Keratinocyte (primary cell): ENCODE measurements around the gene SEPHS1. TPM values are rescaled to one million over a fixed set of nuclear protein-coding genes. Genes with fewer than 3 reads are reported as not detected.

Source experiments
- DNase-seq: peaks from one replicate; pipeline ENCODE4 v3.0.0-alpha.2; 2011; ENCODE audit warnings: low read depth, missing footprints, low spot score
- FAIRE-seq: peaks from 2 replicates; lab custom pipeline; 2011; peaks lifted over from hg19 to GRCh38; lab: Jason Lieb, UNC
- H2AFZ ChIP-seq: 2 replicates; pipeline ENCODE4 v1.6.0; 2012; ENCODE audit warnings: low read length, control low read depth, inconsistent platforms; ENCODE audit not compliant: control insufficient read depth
- H3K27ac ChIP-seq: 2 replicates; pipeline ENCODE4 v1.5.1; 2011; ENCODE audit warnings: low read length; ENCODE audit not compliant: control insufficient read depth, insufficient read depth
- H3K27me3 ChIP-seq: 3 replicates; pipeline ENCODE4 v1.6.0; 2011; ENCODE audit warnings: low read length; ENCODE audit not compliant: control insufficient read depth, insufficient read depth; ENCODE audit errors: extremely low read depth
- H3K36me3 ChIP-seq, 2 experiments: 2 replicates in 1 of 2; 3 replicates in 1 of 2; pipeline ENCODE4 v1.5.1; 2011; ENCODE audit warnings: low read length in 2 of 2, mild to moderate bottlenecking in 1 of 2; ENCODE audit not compliant: control insufficient read depth in 2 of 2, insufficient read depth in 2 of 2; ENCODE audit errors: extremely low read depth in 1 of 2
- H3K4me1 ChIP-seq: 3 replicates; pipeline ENCODE4 v1.5.1; 2011; ENCODE audit warnings: low read length; ENCODE audit not compliant: control insufficient read depth, insufficient read depth; ENCODE audit errors: extremely low read depth
- H3K4me2 ChIP-seq: 3 replicates; pipeline ENCODE4 v1.6.0; 2011; ENCODE audit warnings: low read depth, low read length; ENCODE audit not compliant: control insufficient read depth, insufficient read depth; ENCODE audit errors: extremely low read depth
- H3K4me3 ChIP-seq, 3 experiments: fragments of 200-600 bp in 1 of 3; sonication (generic) in 1 of 3; 2 replicates in 2 of 3; 3 replicates in 1 of 3; pipeline ENCODE4 v1.5.1; 2011 to 2016; ENCODE audit warnings: low read length in 3 of 3, mild to moderate bottlenecking in 3 of 3, control low read depth in 2 of 3, inconsistent platforms in 1 of 3, low read depth in 1 of 3, mixed read lengths in 1 of 3, mixed run types in 1 of 3, moderate library complexity in 1 of 3; ENCODE audit not compliant: control insufficient read depth in 2 of 3, insufficient read depth in 2 of 3; ENCODE audit errors: extremely low read depth in 1 of 3
- H3K79me2 ChIP-seq: 2 replicates; pipeline ENCODE4 v1.6.0; 2012; ENCODE audit warnings: low read length; ENCODE audit not compliant: control insufficient read depth, insufficient read depth
- H3K9ac ChIP-seq: 3 replicates; pipeline ENCODE4 v1.6.0; 2011; ENCODE audit warnings: low read length; ENCODE audit not compliant: control insufficient read depth, insufficient read depth; ENCODE audit errors: extremely low read depth
- H3K9me1 ChIP-seq: 3 replicates; pipeline ENCODE4 v1.6.0; 2011; ENCODE audit warnings: low read length; ENCODE audit not compliant: control insufficient read depth, insufficient read depth; ENCODE audit errors: extremely low read depth
- H3K9me3 ChIP-seq: 2 replicates; pipeline ENCODE4 v1.5.1; 2012; ENCODE audit warnings: low read depth, low read length; ENCODE audit not compliant: control insufficient read depth
- H4K20me1 ChIP-seq: 3 replicates; pipeline ENCODE4 v1.6.0; 2011; ENCODE audit warnings: low read length; ENCODE audit not compliant: control insufficient read depth, insufficient read depth; ENCODE audit errors: extremely low read depth
- EZH2 ChIP-seq: IDR thresholded peaks from one replicate; pipeline ENCODE4 v1.6.1; 2012; ENCODE audit warnings: inconsistent platforms, mild to moderate bottlenecking, low read length, moderate library complexity
- dilution Hi-C: fragments of 300-500 bp; cut with MboI; formaldehyde crosslinking; loops from one replicate; pipeline ENCODE4 v1.7.0; 2020; ENCODE audit warnings: low sequenced_read_pairs; ENCODE audit not compliant: extremely low pct_ligation_motif_present
- polyA plus RNA-seq, 5 experiments: library from polyadenylated mRNA; depleted of rRNA in 3 of 5; stranded (reverse) in 3 of 5; stranded (forward) in 1 of 5; unstranded in 1 of 5; fragments of >200 nt; gene quantifications; 1 replicate in 1 of 5; 2 replicates in 3 of 5; 3 replicates in 1 of 5; pipeline versions ENCODE4 v1.2.1 to v1.2.3, GENCODE V29; 2011 to 2012; ENCODE audit warnings: missing spikeins in 2 of 5, low read depth in 1 of 5, low replicate concordance in 1 of 5
- TF ChIP-seq, protein P1 (sequence below), 3 experiments: IDR thresholded peaks in 1 of 3; conservative IDR thresholded peaks in 1 of 3; optimal IDR thresholded peaks in 1 of 3; 2 replicates in 2 of 3; 3 replicates in 1 of 3; pipeline versions ENCODE3 to v1.5.1; 2011; ENCODE audit warnings: low read length in 3 of 3, mild to moderate bottlenecking in 3 of 3, moderate library complexity in 2 of 3, control low read depth in 1 of 3, inconsistent platforms in 1 of 3; ENCODE audit not compliant: insufficient read depth in 2 of 3; ENCODE audit errors: extremely low read depth in 1 of 3

The SEPHS1 gene
- polyA plus RNA-seq, 1 donor (not counting 4 experiments of a cell fraction or from before 2014, with no cell fraction given): 65.4 TPM

DNA sequence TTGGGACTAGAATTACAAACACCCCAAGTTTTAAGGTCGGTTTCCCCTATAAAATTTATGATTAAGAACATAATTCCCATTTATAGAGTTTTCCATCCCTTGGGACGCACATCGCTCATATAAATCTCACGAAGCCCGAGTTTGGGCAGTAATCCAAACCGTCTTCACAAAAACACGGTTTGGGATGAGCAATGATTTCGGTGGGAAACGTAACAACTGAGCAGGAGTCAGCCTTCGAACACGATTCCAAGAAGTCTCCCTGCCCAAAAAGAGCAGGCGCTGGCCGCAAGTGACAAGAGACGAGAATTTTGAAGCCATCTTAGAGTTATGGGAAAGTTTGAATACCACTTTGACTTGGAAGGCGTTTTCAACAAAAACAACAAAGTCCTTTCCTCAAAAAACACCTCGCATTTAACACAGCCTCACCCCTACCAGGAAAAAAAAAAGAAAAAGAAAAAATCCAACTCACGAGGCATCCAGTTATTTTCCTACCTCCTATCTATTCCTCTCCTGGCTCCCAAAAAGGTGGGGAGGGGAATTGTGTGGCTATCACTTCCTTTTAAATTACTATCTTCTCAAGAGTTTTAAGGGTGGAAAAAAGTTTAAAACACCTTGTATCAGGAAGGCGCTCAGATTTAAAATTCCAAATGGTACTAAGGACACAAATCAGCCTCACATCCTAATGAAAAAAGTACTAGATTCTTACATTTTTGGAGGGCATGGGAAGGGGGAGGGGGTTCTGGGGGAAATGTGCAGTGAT lies 1.6 kb downstream of the SEPHS1 start:
- Histone ChIP-seq H3K36me3 (peaks cover 1 to 3% of the 10 kb centered on the region in 2 experiments), H3K4me1 (peaks cover 10% of the 10 kb centered on the region), H3K27ac (peak overlapping the region; percentile 85), H3K79me2 (peaks cover 32% of the 10 kb centered on the region), H2AFZ (peak overlapping the region; percentile 33), H3K9me1 (peaks cover 2% of the 10 kb centered on the region), H3K4me2 (peak overlapping the region; percentile 89), H3K27me3 (peaks cover 7% of the 10 kb centered on the region), H3K9ac (peak overlapping the region; percentile 94), H4K20me1 (no peaks in the 10 kb centered on the region), H3K9me3 (no peaks in the 10 kb centered on the region), H3K4me3 (peak overlapping the region; percentile 58 to 87 (median 80))
- DNase-seq (no peak), FAIRE-seq (no peak)
- dilution Hi-C loops: no loop called here
- TF ChIP-seq, protein P1, sequence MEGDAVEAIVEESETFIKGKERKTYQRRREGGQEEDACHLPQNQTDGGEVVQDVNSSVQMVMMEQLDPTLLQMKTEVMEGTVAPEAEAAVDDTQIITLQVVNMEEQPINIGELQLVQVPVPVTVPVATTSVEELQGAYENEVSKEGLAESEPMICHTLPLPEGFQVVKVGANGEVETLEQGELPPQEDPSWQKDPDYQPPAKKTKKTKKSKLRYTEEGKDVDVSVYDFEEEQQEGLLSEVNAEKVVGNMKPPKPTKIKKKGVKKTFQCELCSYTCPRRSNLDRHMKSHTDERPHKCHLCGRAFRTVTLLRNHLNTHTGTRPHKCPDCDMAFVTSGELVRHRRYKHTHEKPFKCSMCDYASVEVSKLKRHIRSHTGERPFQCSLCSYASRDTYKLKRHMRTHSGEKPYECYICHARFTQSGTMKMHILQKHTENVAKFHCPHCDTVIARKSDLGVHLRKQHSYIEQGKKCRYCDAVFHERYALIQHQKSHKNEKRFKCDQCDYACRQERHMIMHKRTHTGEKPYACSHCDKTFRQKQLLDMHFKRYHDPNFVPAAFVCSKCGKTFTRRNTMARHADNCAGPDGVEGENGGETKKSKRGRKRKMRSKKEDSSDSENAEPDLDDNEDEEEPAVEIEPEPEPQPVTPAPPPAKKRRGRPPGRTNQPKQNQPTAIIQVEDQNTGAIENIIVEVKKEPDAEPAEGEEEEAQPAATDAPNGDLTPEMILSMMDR (optimal IDR thresholded peaks at IDR 0.05 in 1 of 3, IDR thresholded peaks at IDR 0.05 in 1 of 3, conservative IDR thresholded peaks at IDR 0.05 in 1 of 3; ENCODE audit: extremely low read depth in 1 of 3, insufficient read depth in 2 of 3, low read length in 3 of 3): no peak
- TF ChIP-seq EZH2: no peak

DNA sequence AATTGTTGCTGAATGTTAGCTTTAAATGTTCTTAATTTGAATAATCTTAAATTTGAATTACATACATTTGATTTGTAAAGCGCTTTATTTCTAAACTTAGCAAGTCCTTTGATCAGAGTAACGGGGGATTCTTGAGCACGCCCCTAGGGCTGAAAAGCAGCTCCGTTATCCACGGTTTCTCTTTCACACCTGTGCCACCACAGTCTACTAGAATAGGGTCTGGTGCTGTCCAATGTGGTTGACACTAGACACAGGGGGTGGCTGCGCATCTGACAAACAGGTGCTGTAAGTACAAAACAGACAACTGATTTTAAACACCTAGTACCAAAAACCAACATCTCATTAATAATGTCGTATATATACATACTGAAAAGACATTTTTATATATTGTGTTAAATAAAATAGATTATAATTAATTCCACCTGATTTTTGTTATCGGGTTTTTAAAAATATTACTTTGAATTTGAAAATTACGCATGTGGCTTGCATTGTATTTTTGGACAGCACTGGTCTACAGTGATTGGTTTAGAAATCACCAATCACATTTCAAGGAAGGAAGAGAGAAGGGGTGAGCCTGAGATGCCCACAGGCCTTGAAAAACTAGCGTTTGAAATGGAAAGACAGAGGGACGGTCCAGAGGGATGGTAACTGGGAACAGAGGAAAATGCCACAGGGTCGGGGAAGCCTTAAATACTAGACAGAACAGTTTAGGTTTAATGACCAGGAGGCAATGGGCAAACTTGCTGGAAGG lies 7.3 kb downstream of the SEPHS1 start:
- peaks cover 7 to 17% of the 10 kb centered on the region in 2 experiments for H3K36me3 ChIP-seq
- dilution Hi-C loops: no loop called here
- H3K4me1 ChIP-seq: peaks cover 3% of the 10 kb centered on the region
- H3K27me3 ChIP-seq: no peaks in the 10 kb centered on the region
- H3K9ac ChIP-seq: no peak overlapping the region
- no peak overlapping the region for H2AFZ ChIP-seq
- no peak overlapping the region for H3K27ac ChIP-seq
- no peaks in the 10 kb centered on the region for H4K20me1 ChIP-seq
- TF ChIP-seq, protein P1 (optimal IDR thresholded peaks at IDR 0.05 in 1 of 3, IDR thresholded peaks at IDR 0.05 in 1 of 3, conservative IDR thresholded peaks at IDR 0.05 in 1 of 3; ENCODE audit: extremely low read depth in 1 of 3, insufficient read depth in 2 of 3, low read length in 3 of 3): no peak
- no peak for TF ChIP-seq EZH2
- FAIRE-seq: no peak
- no peak for DNase-seq
- peaks cover 2% of the 10 kb centered on the region for H3K9me1 ChIP-seq
- no peaks in the 10 kb centered on the region for H3K9me3 ChIP-seq
- H3K4me2 ChIP-seq: peak overlapping the region; percentile 29
- H3K79me2 ChIP-seq: peaks cover 42% of the 10 kb centered on the region
- no peak overlapping the region for H3K4me3 ChIP-seq
